ENCODE data around the gene CD82. TPM values are rescaled to one million over a fixed set of nuclear protein-coding genes. Genes with fewer than 3 reads are reported as not detected.

Gene CD82
- total and polyA plus RNA-seq, 5 experiments from 2014 or later = 21.1 to 29.9 (median 24.1) TPM

GRCh38 chr11:44609783-44610155 lies 44.3 kb downstream of the CD82 start:
- DNase-seq (no peak), ATAC-seq (no peak)
- Mint-ChIP-seq H3K27me3 (no peaks in the 10 kb centered on the region), H3K27ac (peak overlapping the region; percentile 85 to 95 (median 91)), H3K4me1 (peaks cover 35 to 75% (median 66%) of the 10 kb centered on the region in 4 donors), H3K4me3 (peak overlapping the region in 8 of 10 donors; percentile 2 to 69 (median 64)), H3K36me3 (peaks cover 0 to 13% (median 8%) of the 10 kb centered on the region in 3 donors), H3K9me3 (no peaks in the 10 kb centered on the region)
- POLR2A ChIA-PET = interaction anchor here (1.1 to 7.1 kb wide), 3 partner anchors 12 to 45 kb away, joined by 3 to 70 read pairs (median 68); partner anchors contain the start of gene CD82

DNA sequence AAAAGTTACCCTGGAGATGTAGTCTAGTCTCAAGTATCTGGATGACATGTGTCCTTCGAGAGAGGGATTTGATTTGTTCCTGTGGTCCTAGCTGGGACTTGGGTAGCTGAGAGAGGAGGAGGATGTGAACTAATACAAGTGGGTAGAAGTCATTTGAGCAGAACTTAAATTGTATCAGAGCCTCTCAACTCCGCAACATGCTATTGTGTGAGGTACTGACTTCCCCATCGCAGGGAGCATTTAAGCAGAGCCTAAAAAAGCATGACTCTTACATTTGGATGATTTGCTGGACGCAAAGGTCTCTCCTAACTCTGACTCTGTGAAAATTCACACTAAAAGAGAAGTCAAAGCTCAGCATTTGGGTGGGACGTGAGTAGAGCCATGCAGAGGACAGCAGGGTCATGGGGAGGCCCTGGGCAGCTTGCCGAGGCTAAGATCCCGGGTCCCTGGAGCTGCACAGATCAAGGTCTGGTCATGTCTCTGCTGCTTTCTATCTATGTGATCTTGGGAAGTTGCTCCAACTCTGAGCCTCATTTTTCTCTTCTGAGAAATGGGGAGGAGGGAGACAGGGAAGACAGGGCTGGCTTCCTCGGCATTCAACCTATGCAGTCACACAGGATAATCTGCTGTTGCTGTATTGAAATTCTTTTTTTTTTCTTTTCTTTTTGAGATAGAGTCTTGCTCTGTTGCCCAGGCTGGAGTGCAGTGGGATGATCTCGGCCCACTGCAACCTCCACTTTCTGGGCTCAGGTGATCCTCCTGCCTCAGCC lies 44.9 kb downstream of the CD82 start:
- POLR2A ChIA-PET = interaction anchor here (1.1 to 7.1 kb wide), 6 partner anchors 12 to 55 kb away, joined by 3 to 70 read pairs (median 26); partner anchors contain the start of gene CD82
- DNase-seq (no peak), ATAC-seq (no peak)
- Mint-ChIP-seq H3K9me3 (no peaks in the 10 kb centered on the region), H3K27ac (peak overlapping the region; percentile 31 to 95 (median 90)), H3K27me3 (no peaks in the 10 kb centered on the region), H3K36me3 (peaks cover 0 to 8% (median 4%) of the 10 kb centered on the region in 3 donors), H3K4me1 (peaks cover 36 to 76% (median 69%) of the 10 kb centered on the region in 4 donors), H3K4me3 (peak overlapping the region in 6 of 10 donors; percentile 11 to 69 (median 54))

DNA sequence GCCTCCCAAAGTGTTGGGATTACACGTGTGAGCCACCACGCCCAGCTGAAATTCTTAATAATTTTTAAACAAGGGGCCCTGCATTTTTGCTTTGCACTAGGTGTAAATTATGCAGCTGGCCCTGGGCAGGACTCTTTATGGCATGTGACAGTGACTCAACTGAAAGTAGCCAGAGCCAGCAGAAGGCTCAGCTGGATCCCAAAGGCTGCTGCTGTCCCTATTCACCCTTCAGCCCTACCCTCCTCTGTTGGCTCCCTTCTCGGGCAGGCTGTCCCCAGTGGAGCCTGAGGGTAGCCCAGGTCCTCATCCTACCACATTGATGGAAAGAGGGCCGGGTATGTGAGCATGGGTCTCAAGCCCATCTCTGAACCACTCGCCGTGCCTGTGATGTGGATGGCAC lies 45.6 kb downstream of the CD82 start:
- peak overlapping the region in 5 of 10 donors; percentile 18 to 57 (median 36) for H3K4me3 Mint-ChIP-seq
- peaks cover 38 to 79% (median 72%) of the 10 kb centered on the region in 4 donors for H3K4me1 Mint-ChIP-seq
- POLR2A ChIA-PET = interaction anchor here (1.1 to 7.1 kb wide), 6 partner anchors 13 to 56 kb away, joined by 3 to 70 read pairs (median 26); partner anchors contain the start of gene CD82
- no peak for DNase-seq
- H3K27me3 Mint-ChIP-seq = no peaks in the 10 kb centered on the region
- H3K27ac Mint-ChIP-seq = peak overlapping the region in 9 of 10 donors; percentile 34 to 95 (median 88)
- peak in 1 of 2 donors; percentile 11 for ATAC-seq
- peaks cover 0 to 5% (median 0%) of the 10 kb centered on the region in 3 donors for H3K36me3 Mint-ChIP-seq
- H3K9me3 Mint-ChIP-seq = no peaks in the 10 kb centered on the region

GRCh38 chr11:44611687-44612434 lies 46.4 kb downstream of the CD82 start:
- Mint-ChIP-seq H3K27ac (peak overlapping the region; percentile 34 to 91 (median 86)), H3K36me3 (peaks cover 0 to 3% (median 0%) of the 10 kb centered on the region in 3 donors), H3K27me3 (no peaks in the 10 kb centered on the region), H3K4me1 (peaks cover 39 to 87% (median 75%) of the 10 kb centered on the region in 4 donors), H3K4me3 (peak overlapping the region; percentile 24 to 61 (median 48)), H3K9me3 (no peaks in the 10 kb centered on the region)
- POLR2A ChIA-PET = interaction anchor here (0.6 to 7.1 kb wide), 10 partner anchors 11 to 67 kb away, joined by 3 to 70 read pairs (median 14); partner anchors contain the start of gene CD82
- ATAC-seq (peak; percentile 85 to 86), DNase-seq (peak in 9 of 10 donors; percentile 25 to 88 (median 56))

- peaks cover 40 to 78% (median 70%) of the 10 kb centered on the region in 4 donors for H3K4me1 Mint-ChIP-seq
- POLR2A ChIA-PET = interaction anchor here (0.7 to 7.1 kb wide), 9 partner anchors 15 to 77 kb away, joined by 3 to 70 read pairs (median 17); partner anchors contain the start of gene CD82
Measured at GRCh38 chr11:44613153-44613552, 47.7 kb downstream of the CD82 start.

DNA sequence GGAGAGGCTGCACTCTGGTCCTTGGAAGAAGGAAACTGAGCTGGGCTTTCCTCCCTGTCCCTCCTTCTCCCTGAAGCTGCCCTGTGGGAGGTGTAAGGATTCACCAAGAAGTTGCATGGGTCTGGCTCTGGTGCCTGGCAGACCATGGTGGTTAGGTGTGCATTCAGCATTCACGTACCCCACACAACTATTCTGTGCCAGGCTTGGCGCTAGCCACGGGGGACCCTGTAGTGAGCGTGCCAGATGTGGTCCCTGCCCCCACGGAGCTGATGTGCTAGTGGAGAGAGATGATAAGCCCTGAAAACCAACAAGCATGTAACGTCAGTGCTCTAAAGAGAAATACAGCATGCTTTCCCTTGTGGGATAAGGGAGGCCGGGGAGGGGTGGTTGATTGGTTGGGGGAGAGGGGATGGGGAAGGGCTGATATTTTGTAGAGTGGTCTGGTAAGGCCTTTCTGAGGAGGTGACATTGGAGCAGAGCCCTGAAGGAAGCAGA lies 48.9 kb downstream of the CD82 start:
- H3K36me3 Mint-ChIP-seq = peaks cover 0 to 5% (median 0%) of the 10 kb centered on the region in 3 donors

More at GRCh38 chr11:44613153-44613552, 47.7 kb downstream of the CD82 start:
- H3K4me3 Mint-ChIP-seq = peak overlapping the region in 3 of 10 donors; percentile 27 to 32 (median 27)
- H3K27me3 Mint-ChIP-seq = no peaks in the 10 kb centered on the region
- peak overlapping the region in 6 of 10 donors; percentile 8 to 89 (median 75) for H3K27ac Mint-ChIP-seq
- no peaks in the 10 kb centered on the region for H3K9me3 Mint-ChIP-seq
- H3K36me3 Mint-ChIP-seq = peaks cover 0 to 3% (median 0%) of the 10 kb centered on the region in 3 donors
- ATAC-seq (no peak), DNase-seq (no peak)

GRCh38 chr11:44615041-44615755 lies 49.7 kb downstream of the CD82 start:
- DNase-seq (no peak), ATAC-seq (no peak)
- Mint-ChIP-seq H3K4me1 (peaks cover 23 to 58% (median 50%) of the 10 kb centered on the region in 4 donors), H3K27me3 (no peaks in the 10 kb centered on the region), H3K9me3 (no peaks in the 10 kb centered on the region), H3K4me3 (peak overlapping the region in 1 of 10 donors; percentile 12), H3K36me3 (peaks cover 0 to 5% (median 0%) of the 10 kb centered on the region in 3 donors), H3K27ac (peak overlapping the region in 8 of 10 donors; percentile 20 to 89 (median 66))
- POLR2A ChIA-PET = interaction anchor here (5.8 to 7.1 kb wide), 2 partner anchors 50 to 60 kb away, joined by 32 to 68 read pairs; partner anchors contain the start of gene CD82

More for the DNA sequence above, 48.9 kb downstream of the CD82 start:
- DNase-seq (no peak), ATAC-seq (no peak)
- Mint-ChIP-seq H3K27me3 (no peaks in the 10 kb centered on the region), H3K4me3 (peak overlapping the region in 1 of 10 donors; percentile 32), H3K27ac (peak overlapping the region in 9 of 10 donors; percentile 20 to 89 (median 70)), H3K4me1 (peaks cover 31 to 67% (median 58%) of the 10 kb centered on the region in 4 donors), H3K9me3 (no peaks in the 10 kb centered on the region)
- POLR2A ChIA-PET = interaction anchor here (3.2 to 7.1 kb wide), 3 partner anchors 49 to 59 kb away, joined by 17 to 68 read pairs (median 32); partner anchors contain the start of gene CD82

- H3K27me3 Mint-ChIP-seq = no peaks in the 10 kb centered on the region
- H3K36me3 Mint-ChIP-seq = peaks cover 0 to 5% (median 0%) of the 10 kb centered on the region in 3 donors
- H3K4me3 Mint-ChIP-seq = peak overlapping the region in 1 of 10 donors; percentile 4
- H3K4me1 Mint-ChIP-seq = peaks cover 23 to 48% (median 41%) of the 10 kb centered on the region in 4 donors
- POLR2A ChIA-PET = interaction anchor here (1.1 to 7.1 kb wide), 6 partner anchors 51 to 61 kb away, joined by 3 to 68 read pairs (median 9); partner anchors contain the start of gene CD82
- ATAC-seq (no peak), DNase-seq (no peak)
- no peaks in the 10 kb centered on the region for H3K9me3 Mint-ChIP-seq
- H3K27ac Mint-ChIP-seq = peak overlapping the region in 4 of 10 donors; percentile 46 to 72 (median 58)
Measured at GRCh38 chr11:44615913-44616791, 50.7 kb downstream of the CD82 start.

GRCh38 chr11:44617671-44618461 lies 52.4 kb downstream of the CD82 start:
- Mint-ChIP-seq H3K27ac (peak overlapping the region in 1 of 10 donors; percentile 45), H3K4me1 (peaks cover 17 to 33% (median 29%) of the 10 kb centered on the region in 4 donors), H3K4me3 (no peak overlapping the region), H3K27me3 (no peaks in the 10 kb centered on the region), H3K36me3 (peaks cover 0 to 5% (median 0%) of the 10 kb centered on the region in 3 donors), H3K9me3 (no peaks in the 10 kb centered on the region)
- no peak for DNase-seq
- POLR2A ChIA-PET = interaction anchor here (0.6 to 1.7 kb wide), 6 partner anchors 14 to 331 kb away, joined by 3 to 10 read pairs (median 5); partner anchors contain the start of gene CD82
- no peak for ATAC-seq

All from naive thymus-derived CD8-positive, alpha-beta T cell (primary cell).